HG03565 (cell line): Measurements from ENCODE around the gene IGHMBP2.

ENCODE experiments used
- ATAC-seq: cut with Tn5 transposase; IDR thresholded peaks from one replicate; pipeline ENCODE4 v1.9.1; 2021; ENCODE audit warnings: mild to moderate bottlenecking, moderate library complexity; ENCODE audit not compliant: unreplicated experiment

The IGHMBP2 gene

DNA sequence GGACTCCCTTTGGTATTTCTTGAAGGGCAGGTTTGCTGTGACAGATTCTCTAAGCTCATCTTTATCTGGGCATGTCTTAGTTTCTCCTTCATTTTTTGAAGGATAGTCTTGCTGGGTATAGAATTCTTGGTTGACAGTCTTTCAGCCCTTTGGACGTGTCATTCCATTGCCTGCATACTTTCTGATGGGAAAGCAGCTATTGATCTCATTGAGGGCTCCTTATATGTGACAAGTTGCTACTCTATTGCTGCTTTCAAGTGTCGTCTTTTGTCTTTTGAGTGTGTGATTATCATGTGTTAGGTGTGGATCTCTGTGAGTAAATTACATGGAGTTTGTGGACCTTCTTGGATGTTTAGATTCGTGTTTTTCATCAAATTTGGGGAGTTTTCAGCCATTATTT lies 21.9 kb downstream of the IGHMBP2 start:
- no peak for ATAC-seq

DNA sequence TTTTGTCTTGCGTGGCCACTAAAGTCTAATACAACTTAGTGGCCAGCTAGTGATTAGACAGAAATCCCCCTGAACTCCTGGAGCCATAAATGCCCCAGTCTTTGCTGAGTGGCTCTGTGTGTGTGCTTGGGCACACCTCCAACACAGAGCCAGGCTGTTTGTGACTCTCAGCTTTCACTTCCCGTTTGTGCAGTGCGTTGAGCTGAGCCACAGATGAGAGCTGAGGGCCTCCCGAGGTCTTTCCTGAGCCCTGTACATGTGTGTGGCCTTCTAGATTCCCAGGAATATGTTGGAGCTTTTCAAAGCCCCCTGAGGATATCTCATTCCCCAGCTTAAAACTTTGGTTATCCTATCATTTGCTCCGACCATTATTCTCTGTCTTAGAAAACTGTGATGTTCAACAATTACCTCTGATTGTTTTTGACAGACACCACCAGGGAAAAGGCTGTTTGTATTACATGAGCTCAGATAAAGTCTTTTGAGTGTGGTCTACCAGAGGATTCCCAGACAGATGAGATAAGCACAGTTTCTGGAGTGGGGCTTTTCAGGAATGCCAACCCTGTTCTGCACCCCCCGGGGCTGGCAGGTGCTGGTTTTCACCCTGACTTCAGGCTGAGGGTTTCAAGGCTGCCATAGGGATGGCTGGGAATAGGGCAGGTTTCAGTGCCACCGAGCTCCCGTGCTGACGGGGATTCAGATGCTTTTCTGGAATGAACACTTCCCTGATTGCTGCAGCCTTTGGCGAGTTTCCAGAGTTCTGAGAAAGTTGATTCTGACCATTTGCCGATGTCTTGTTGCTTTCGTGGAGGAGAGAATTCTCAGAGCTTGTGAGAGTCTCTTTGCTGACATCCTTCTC lies 23.8 kb downstream of the IGHMBP2 start:
- no peak for ATAC-seq

GRCh38 chr11:68928136-68928880 lies 24.6 kb downstream of the IGHMBP2 start:
- no peak for ATAC-seq

DNA sequence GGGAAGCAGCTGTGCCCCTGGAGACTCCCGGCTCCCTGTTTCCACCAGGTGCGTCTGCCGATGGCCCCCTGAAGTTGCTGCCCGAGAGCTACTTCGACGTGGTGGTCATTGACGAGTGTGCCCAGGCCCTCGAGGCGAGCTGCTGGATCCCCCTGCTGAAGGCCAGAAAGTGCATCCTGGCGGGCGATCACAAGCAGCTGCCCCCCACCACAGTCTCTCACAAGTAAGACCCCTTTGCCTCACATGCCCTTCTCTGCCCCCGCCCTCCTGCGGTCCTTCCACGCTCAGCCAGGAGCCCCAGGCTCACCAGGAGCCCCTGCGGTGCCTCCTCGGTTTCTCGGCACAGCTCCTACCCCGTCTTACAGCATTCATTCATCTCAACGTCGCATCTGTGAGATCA lies 25.4 kb downstream of the IGHMBP2 start:
- no peak for ATAC-seq

GRCh38 chr11:68929706-68930570 lies 26.2 kb downstream of the IGHMBP2 start:
- ATAC-seq, result no peak

DNA sequence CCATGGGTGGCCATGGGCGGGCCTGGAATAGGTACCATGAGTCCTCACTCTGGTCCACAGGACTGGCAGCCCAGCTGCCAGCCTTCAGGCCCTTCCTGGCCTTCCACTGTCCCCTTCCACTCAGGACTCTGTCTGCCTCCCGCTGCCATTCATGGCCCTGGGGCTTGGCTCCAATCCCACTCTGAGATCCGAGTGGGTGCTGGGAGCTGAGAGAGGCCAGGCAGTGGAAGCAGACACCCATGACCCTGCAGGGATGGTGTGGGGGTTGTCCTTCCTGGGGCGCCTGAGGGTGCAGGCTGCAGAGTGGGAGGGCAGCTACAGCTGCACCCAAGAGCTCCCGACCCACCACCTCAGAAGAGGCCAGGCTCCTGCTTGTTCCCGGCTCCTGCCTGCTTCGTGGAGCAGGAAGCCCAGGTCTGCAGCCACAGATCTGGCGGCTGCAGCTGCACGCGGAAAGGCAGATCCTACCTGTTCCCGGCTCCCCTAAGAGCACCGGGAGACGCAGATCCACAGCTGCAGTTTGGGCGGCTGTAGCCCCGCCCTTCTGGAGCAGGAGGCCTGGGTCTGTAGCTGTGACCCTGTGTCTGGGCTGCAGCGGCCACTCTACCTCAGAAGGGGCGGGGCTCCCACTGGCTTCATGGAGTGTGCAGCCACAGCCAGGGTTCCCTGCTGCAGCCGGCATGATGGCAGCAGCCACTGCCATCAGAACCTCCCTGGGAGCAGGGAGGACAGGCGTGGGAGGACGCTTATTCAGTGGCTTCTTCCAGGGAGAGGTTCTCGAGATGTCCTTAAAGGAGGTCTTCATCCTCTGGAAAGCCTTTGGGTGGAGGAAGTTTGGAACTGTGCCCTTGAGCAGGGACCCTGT lies 27.5 kb downstream of the IGHMBP2 start:
- ATAC-seq, result no peak

GRCh38 chr11:68931911-68932310 lies 28.2 kb downstream of the IGHMBP2 start:
- no peak for ATAC-seq

GRCh38 chr11:68932358-68932757 lies 28.7 kb downstream of the IGHMBP2 start:
- ATAC-seq, result no peak

GRCh38 chr11:68932933-68933577 lies 29.4 kb downstream of the IGHMBP2 start:
- ATAC-seq, result no peak

GRCh38 chr11:68933605-68934320 lies 30.1 kb downstream of the IGHMBP2 start:
- ATAC-seq, result no peak

- no peak for ATAC-seq
Measured at GRCh38 chr11:68934321-68934645, 30.6 kb downstream of the IGHMBP2 start.

DNA sequence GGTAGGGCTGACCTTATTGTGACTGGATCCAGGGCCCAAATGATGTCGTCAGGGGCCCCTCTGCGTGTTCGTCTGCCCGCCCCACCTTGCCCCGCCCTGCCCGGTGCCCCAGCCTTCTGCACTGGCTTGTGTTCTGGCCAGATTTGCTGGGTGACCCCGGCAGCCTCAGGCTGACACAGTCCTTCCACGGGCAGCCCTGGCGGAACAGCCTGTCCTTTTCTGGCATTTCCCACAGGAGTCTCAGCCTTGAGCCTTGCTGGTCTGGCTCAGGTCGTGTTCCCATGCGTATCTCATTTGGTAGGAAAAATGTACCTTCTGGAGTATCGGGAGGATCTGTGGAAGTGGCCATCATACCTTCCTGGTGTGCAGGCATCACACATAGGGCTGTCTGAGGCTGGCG lies 31.0 kb downstream of the IGHMBP2 start:
- no peak for ATAC-seq

- no peak for ATAC-seq
Measured at GRCh38 chr11:68935066-68935465, 31.4 kb downstream of the IGHMBP2 start.

DNA sequence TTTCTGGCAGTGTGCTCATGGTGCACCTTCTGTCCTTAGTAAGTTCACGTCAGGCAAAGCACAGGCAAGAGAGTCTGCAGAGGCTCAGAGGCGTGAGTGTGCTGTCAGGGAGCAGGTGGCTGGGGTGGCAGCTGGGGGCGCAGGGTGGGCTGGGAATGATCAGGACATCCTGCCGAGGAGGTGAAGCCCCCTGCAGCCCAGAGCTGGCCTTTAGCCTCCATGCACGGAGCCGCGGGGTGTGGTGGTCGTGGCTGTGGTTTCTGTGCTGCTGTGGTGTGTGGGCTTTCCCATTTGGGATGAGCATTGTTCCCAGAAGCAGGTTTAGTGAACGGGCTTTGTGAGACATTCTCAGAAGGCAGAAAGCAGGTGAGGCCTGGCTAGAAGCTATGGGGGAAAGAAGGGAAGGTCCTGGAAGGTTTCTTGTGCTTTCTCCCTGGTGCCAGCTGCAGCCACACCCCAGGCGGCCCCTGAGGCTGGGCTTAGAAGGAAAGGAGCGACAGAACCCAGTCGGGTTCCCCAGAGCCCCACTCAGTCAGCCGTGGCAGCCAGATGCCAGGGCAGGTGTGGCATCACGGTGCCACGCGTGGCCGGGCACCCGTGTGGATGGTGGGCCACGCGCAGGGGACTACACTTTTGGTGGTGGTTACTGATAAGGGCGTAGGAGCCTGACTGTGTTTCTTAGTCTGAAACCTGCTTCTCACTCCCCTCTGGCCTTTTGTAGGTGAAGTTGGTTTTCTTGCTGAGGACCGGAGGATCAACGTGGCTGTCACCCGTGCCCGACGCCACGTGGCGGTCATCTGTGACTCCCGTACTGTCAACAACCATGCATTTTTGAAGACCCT lies 32.0 kb downstream of the IGHMBP2 start:
- ATAC-seq, result no peak

DNA sequence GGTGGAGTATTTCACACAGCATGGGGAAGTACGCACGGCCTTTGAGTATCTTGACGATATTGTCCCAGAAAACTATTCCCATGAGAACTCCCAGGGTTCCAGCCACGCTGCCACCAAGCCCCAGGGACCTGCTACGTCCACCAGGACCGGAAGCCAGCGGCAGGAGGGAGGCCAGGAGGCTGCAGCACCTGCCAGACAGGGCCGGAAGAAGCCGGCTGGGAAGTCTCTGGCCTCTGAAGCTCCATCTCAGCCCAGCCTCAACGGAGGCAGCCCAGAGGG lies 32.6 kb downstream of the IGHMBP2 start:
- ATAC-seq, result no peak

DNA sequence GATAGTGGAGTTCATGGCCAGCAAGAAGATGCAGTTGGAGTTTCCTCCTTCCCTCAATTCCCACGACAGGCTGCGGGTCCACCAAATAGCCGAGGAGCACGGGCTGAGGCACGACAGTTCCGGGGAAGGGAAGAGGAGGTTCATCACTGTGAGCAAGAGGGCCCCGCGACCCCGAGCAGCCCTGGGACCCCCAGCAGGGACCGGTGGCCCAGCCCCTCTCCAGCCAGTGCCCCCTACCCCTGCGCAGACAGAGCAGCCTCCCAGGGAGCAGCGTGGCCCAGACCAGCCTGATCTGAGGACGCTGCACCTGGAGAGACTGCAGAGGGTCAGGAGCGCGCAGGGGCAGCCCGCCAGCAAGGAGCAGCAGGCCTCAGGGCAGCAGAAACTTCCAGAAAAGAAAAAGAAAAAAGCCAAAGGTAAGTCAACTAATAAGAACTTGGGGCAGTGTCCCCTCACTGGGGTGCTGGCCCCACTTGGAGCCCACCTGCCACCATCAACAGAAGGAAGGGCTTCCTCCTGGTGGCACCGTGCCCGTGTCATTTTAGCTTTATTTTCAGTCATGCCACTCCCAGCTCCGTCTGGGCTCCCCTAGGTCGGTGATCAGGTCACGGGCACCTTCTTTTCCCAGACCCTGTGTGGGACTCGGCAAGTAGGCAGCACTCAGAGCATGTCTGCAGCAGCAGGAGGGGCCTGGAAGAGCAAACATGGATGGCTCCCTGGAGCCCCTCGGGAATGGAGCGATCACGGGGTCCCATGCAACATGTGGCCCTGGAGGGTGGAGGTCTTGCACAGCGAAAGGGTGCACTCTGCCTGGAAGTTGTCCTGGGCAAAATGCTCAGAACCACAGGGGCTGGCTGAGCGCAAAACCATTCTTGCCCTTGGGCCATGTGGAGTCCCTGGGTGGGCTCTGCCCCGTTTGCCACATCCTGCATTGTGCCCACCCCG lies 33.3 kb downstream of the IGHMBP2 start:
- ATAC-seq, result no peak

GRCh38 chr11:68938088-68938487 lies 34.4 kb downstream of the IGHMBP2 start:
- no peak for ATAC-seq
